Heart left ventricle (tissue), 13 donors: ENCODE data around the gene NEK7.

Experiments used
- CTCF ChIP-seq, 12 donors: fragments of 200-600 bp; sonication (generic) in 4 of 12; IDR thresholded peaks; one replicate each; pipeline versions ENCODE4 v1.5.0 to v1.8.0; 2018 to 2022; ENCODE audit warnings: antibody characterized with exemption in 12 of 12, mild to moderate bottlenecking in 5 of 12
- POLR2A ChIP-seq, 2 donors: fragments of 450-650 bp; IDR thresholded peaks; one replicate each; pipeline ENCODE4 v1.6.1; 2017; ENCODE audit warnings: antibody characterized with exemption in 2 of 2, mild to moderate bottlenecking in 2 of 2, moderate library complexity in 2 of 2
- donor health status: ischemic (EF 13 %, LVEDD 7.1; RV severe dilation, severe dysfunction).
- donor health status: DM: no; HTN: yes; CAD: no.
- donor health status: DM: no; HTN: no; CAD: no.
- donor health status: ischemic (EF 25% LVEDD 6.9; RV normal size, moderate dysfunction).
- donor health status: ischemic (EF 25% LVEDD 5.7; RV mildly dilated, moderate dysfunction).
- donor health status: ischemic (EF 35%, LVEDD 5.7; RV mildly dilated, moderate dysfunction).
- donor health status: nonischemic (EF 11% LVEDD 7.7; RV severe dilation, severe dysfunction).
- donor health status: DM: yes; HTN: yes; CAD: no.
- donor health status: PGD.
- donor health status: ischemic (EF 29% LVEDD 5.4; RV normal size, mild dysfunction).
- donor health status: nonischemic (EF 23%, LVEDD 6.1; RV moderate dilation, normal function).

- TF ChIP-seq POLR2A (IDR thresholded peaks at IDR 0.05) (no peak), CTCF (IDR thresholded peaks at IDR 0.05) (no peak)
Measured at GRCh38 chr1:198337886-198338285, 181.1 kb downstream of the NEK7 start.
